HCT116 (cell line): ENCODE results near the gene MED13L. TPM values are rescaled to one million over a fixed set of nuclear protein-coding genes. Genes with fewer than 3 reads are reported as not detected.

Source experiments
- ATAC-seq: fragments of 200-7000 bp; cut with Tn5 transposase; 2 replicates; pipeline ENCODE4 v1.9.1; 2020; ENCODE audit warnings: mild to moderate bottlenecking, moderate library complexity
- BruUV-seq: library from RNA; stranded (reverse); fragments of 400-500 nt; replicated peaks from 2 replicates; lab custom pipeline; 2021; lab: Mats Ljungman, UMichigan
- CTCF ChIA-PET: fragments of 300-600 bp; sonication (Branson Sonifier 250); formaldehyde crosslinking; loops from one replicate; lab custom pipeline; 2021; ENCODE audit warnings: antibody characterized with exemption; lab: Charles Lee
- POLR2A ChIA-PET: fragments of 300-600, 350-600 bp; sonication (Branson Sonifier 250); formaldehyde crosslinking; loops from one replicate; lab custom pipeline; 2021; ENCODE audit warnings: antibody characterized with exemption; lab: Charles Lee
- RAD21 ChIA-PET, 2 experiments: fragments of 300-600 bp; sonication (Branson Sonifier 250); formaldehyde crosslinking; loops; one replicate each; lab custom pipeline; 2023; ENCODE audit warnings: low total read pairs in 2 of 2; ENCODE audit not compliant: uncharacterized antibody in 2 of 2, unreplicated experiment in 2 of 2, low non-redundant PET in 1 of 2; lab: Charles Lee
- DNase-seq: peaks from one replicate; pipeline ENCODE4 v3.0.0-alpha.2; 2010; ENCODE audit warnings: low read depth, low spot score
- H2AFZ ChIP-seq: fragments of 200-600 bp; shearing (Covaris generic), sonication (generic); 2 replicates; pipeline ENCODE4 v1.6.1; 2017; ENCODE audit warnings: low read depth, mixed run types, mixed read lengths, antibody characterized with exemption, low read length; ENCODE audit not compliant: poor library complexity, severe bottlenecking
- H3K27ac ChIP-seq: 2 replicates; pipeline ENCODE4 v1.5.1; 2012; ENCODE audit warnings: low read depth, low read length
- H3K27me3 ChIP-seq: fragments of 200-600 bp; sonication (generic); 2 replicates; pipeline ENCODE4 v1.6.1; 2016; ENCODE audit warnings: mixed run types, low read length, mixed read lengths; ENCODE audit not compliant: insufficient read depth
- H3K36me3 ChIP-seq, 2 experiments: fragments of 200-500 bp in 1 of 2; fragments of 200-600 bp in 1 of 2; sonication (Bioruptor generic) in 1 of 2; sonication (generic) in 1 of 2; 2 replicates each; pipeline versions ENCODE4 v1.5.1 to v1.6.1; 2014 to 2016; ENCODE audit warnings: low read length in 2 of 2, inconsistent platforms in 1 of 2, mixed read lengths in 1 of 2, mixed run types in 1 of 2; ENCODE audit not compliant: insufficient read depth in 2 of 2, control insufficient read depth in 1 of 2
- H3K4me1 ChIP-seq, 2 experiments: fragments of 200-600 bp in 1 of 2; sonication (generic) in 1 of 2; 2 replicates each; pipeline versions ENCODE4 v1.5.1 to v1.6.1; 2012 to 2017; ENCODE audit warnings: low read length in 2 of 2, inconsistent platforms in 1 of 2, mild to moderate bottlenecking in 1 of 2, mixed read lengths in 1 of 2, mixed run types in 1 of 2, moderate library complexity in 1 of 2; ENCODE audit not compliant: insufficient read depth in 2 of 2, control insufficient read depth in 1 of 2
- H3K4me2 ChIP-seq: fragments of 200-600 bp; sonication (generic); 2 replicates; pipeline ENCODE4 v1.6.1; 2017; ENCODE audit warnings: mixed run types, low read length, mixed read lengths
- H3K4me3 ChIP-seq, 2 experiments: fragments of 200-600 bp in 1 of 2; sonication (generic) in 1 of 2; replicated peaks in 1 of 2; 2 replicates each; pipeline ENCODE4 v1.5.1; 2011 to 2016; ENCODE audit warnings: low read length in 2 of 2, control low read depth in 1 of 2, low read depth in 1 of 2, mild to moderate bottlenecking in 1 of 2, mixed read lengths in 1 of 2, mixed run types in 1 of 2
- H3K79me2 ChIP-seq: fragments of 200-600 bp; sonication (generic); 2 replicates; pipeline ENCODE4 v1.6.1; 2017; ENCODE audit warnings: mild to moderate bottlenecking, mixed run types, low read length, moderate library complexity, mixed read lengths; ENCODE audit not compliant: insufficient read depth
- H3K9ac ChIP-seq: fragments of 200-600 bp; sonication (generic); 2 replicates; pipeline ENCODE4 v1.6.1; 2016; ENCODE audit warnings: low read length, mixed read lengths
- H3K9me2 ChIP-seq: fragments of 200-600 bp; sonication (generic), shearing (Covaris generic); 2 replicates; pipeline ENCODE4 v1.6.1; 2017; ENCODE audit warnings: mixed run types, mild to moderate bottlenecking, moderate library complexity; ENCODE audit not compliant: insufficient read depth
- H3K9me3 ChIP-seq, 2 experiments: fragments of 200-500 bp in 1 of 2; fragments of 200-600 bp in 1 of 2; sonication (Bioruptor generic) in 1 of 2; sonication (generic) in 1 of 2; 2 replicates each; pipeline ENCODE4 v1.6.1; 2014 to 2017; ENCODE audit warnings: low read length in 2 of 2, mixed read lengths in 2 of 2, inconsistent platforms in 1 of 2, low read depth in 1 of 2, mild to moderate bottlenecking in 1 of 2, mixed run types in 1 of 2, moderate library complexity in 1 of 2; ENCODE audit not compliant: control insufficient read depth in 1 of 2, insufficient read depth in 1 of 2
- H4K20me1 ChIP-seq: fragments of 200-600 bp; sonication (generic), shearing (Covaris generic); 2 replicates; pipeline ENCODE4 v1.6.1; 2017; ENCODE audit warnings: mixed run types, mild to moderate bottlenecking, moderate library complexity; ENCODE audit not compliant: insufficient read depth
- ATF3 ChIP-seq: IDR thresholded peaks from 2 replicates; pipeline ENCODE4 v1.6.1; 2012
- CTCF ChIP-seq, 3 experiments: fragments of 200-600 bp in 1 of 3; sonication (generic) in 1 of 3; IDR thresholded peaks in 2 of 3; conservative IDR thresholded peaks in 1 of 3; 2 replicates each; pipeline ENCODE4 v1.5.1; 2012 to 2017; ENCODE audit warnings: low read depth in 2 of 3, low read length in 2 of 3, antibody characterized with exemption in 1 of 3, borderline replicate concordance in 1 of 3, control low read depth in 1 of 3, mild to moderate bottlenecking in 1 of 3, mixed read lengths in 1 of 3, mixed run types in 1 of 3, moderate library complexity in 1 of 3; ENCODE audit not compliant: insufficient read depth in 1 of 3
- ELF1 ChIP-seq: IDR thresholded peaks from 2 replicates; pipeline ENCODE4 v1.6.1; 2012; ENCODE audit warnings: low read depth, borderline replicate concordance
- EZH2 ChIP-seq: fragments of 200-600 bp; sonication (generic); IDR thresholded peaks from 2 replicates; pipeline ENCODE4 v1.6.1; 2017; ENCODE audit warnings: antibody characterized with exemption, mixed run types
- EZH2phosphoT487 ChIP-seq: fragments of 200-600 bp; IDR thresholded peaks from 2 replicates; pipeline ENCODE4 v1.6.1; 2018; ENCODE audit warnings: antibody characterized with exemption, borderline replicate concordance
- JUND ChIP-seq: IDR thresholded peaks from 2 replicates; pipeline ENCODE4 v1.6.1; 2012
- MAX ChIP-seq: IDR thresholded peaks from 2 replicates; pipeline ENCODE4 v1.6.1; 2012
- POLR2A ChIP-seq: IDR thresholded peaks from 2 replicates; pipeline ENCODE4 v1.7.0; 2011; ENCODE audit warnings: borderline replicate concordance; ENCODE audit not compliant: insufficient read depth, insufficient read length; ENCODE audit errors: extremely low read depth
- SIN3A ChIP-seq: IDR thresholded peaks from 2 replicates; pipeline ENCODE4 v1.6.1; 2012; ENCODE audit warnings: low read depth
- SRF ChIP-seq: IDR thresholded peaks from 2 replicates; pipeline ENCODE4 v1.6.1; 2012; ENCODE audit warnings: low read depth
- TCF7L2 ChIP-seq: IDR thresholded peaks from 2 replicates; pipeline ENCODE4 v1.7.0; 2011; ENCODE audit warnings: borderline replicate concordance, inconsistent platforms; ENCODE audit not compliant: insufficient read depth, insufficient read length; ENCODE audit errors: extremely low read depth
- YY1 ChIP-seq: IDR thresholded peaks from 2 replicates; pipeline ENCODE4 v1.6.1; 2011; ENCODE audit warnings: low read length, low read depth, moderate library complexity, mild to moderate bottlenecking; ENCODE audit not compliant: insufficient replicate concordance; ENCODE audit errors: extremely low read depth
- ZBTB33 ChIP-seq: IDR thresholded peaks from 2 replicates; pipeline ENCODE4 v1.6.1; 2011; ENCODE audit warnings: mild to moderate bottlenecking, low read length, moderate library complexity; ENCODE audit not compliant: insufficient replicate concordance; ENCODE audit errors: extremely low read depth
- ZFX ChIP-seq: fragments of 450-650 bp; IDR thresholded peaks from 2 replicates; pipeline ENCODE4 v1.6.1; 2017
- ZNF274 ChIP-seq: fragments of 200-500 bp; sonication (Bioruptor generic); IDR thresholded peaks from 2 replicates; pipeline ENCODE4 v1.6.1; 2014; ENCODE audit warnings: mild to moderate bottlenecking, low read depth, low read length, inconsistent platforms
- intact Hi-C: fragments of 100-400 bp; cut with micrococcal nuclease; formaldehyde crosslinking; loops from 2 replicates; pipeline ENCODE4 v1.10.0; 2022
- total RNA-seq: library from RNA; stranded (reverse); gene quantifications from one replicate; pipeline ENCODE4 v1.2.1, GENCODE V29; 2021; ENCODE audit not compliant: unreplicated experiment

MED13L gene
- total RNA-seq, 1 experiment from 2014 or later: 176 TPM

- no peak overlapping the region for H3K27ac ChIP-seq
- H4K20me1 ChIP-seq: peaks cover 77% of the 10 kb centered on the region
- POLR2A ChIA-PET: no interaction called here
- no peak overlapping the region for H3K9ac ChIP-seq
- BruUV-seq: no TSS peak
- no peak overlapping the region for H3K4me3 ChIP-seq
- no peaks in the 10 kb centered on the region for H3K9me3 ChIP-seq
- ATAC-seq (no peak), DNase-seq (no peak)
- no peak overlapping the region for H3K4me2 ChIP-seq
- intact Hi-C loops: no loop called here
- no peak overlapping the region for H2AFZ ChIP-seq
- TF ChIP-seq ELF1 (no peak), SIN3A (no peak), ZFX (no peak), ATF3 (no peak), EZH2phosphoT487 (no peak), ZBTB33 (no peak), YY1 (no peak), MAX (no peak), CTCF (IDR thresholded peaks at IDR 0.05 in 2 of 3, conservative IDR thresholded peaks at IDR 0.05 in 1 of 3; ENCODE audit: borderline replicate concordance in 1 of 3, insufficient read depth in 1 of 3, low read depth in 2 of 3, low read length in 2 of 3) (no peak), TCF7L2 (no peak), EZH2 (no peak), ZNF274 (no peak), POLR2A (no peak), SRF (no peak), JUND (no peak)
- RAD21 ChIA-PET: no interaction called here
- no peaks in the 10 kb centered on the region for H3K27me3 ChIP-seq
- no peaks in the 10 kb centered on the region for H3K9me2 ChIP-seq
- peaks cover 3 to 41% of the 10 kb centered on the region in 2 experiments; a peak in 3 of 4 replicates for H3K4me1 ChIP-seq
- H3K79me2 ChIP-seq: peaks cover 100% of the 10 kb centered on the region
- CTCF ChIA-PET: no interaction called here
- no peaks in the 10 kb centered on the region for H3K36me3 ChIP-seq
These were observed 150.9 kb downstream of the MED13L start for GRCh38 chr12:116126610-116127009.
